Skeletal muscle tissue (tissue), 4 donors: ENCODE measurements around the gene PRKX. TPM values are rescaled to one million over a fixed set of nuclear protein-coding genes. Genes with fewer than 3 reads are reported as not detected.
"Not testable (repeated sequence)": the region's sequence is repeated elsewhere in the genome, so short reads cannot be mapped to it uniquely, and the experiment has no call there.

Experiments used
- H3K27ac ChIP-seq: one replicate; pipeline ENCODE4 v1.7.0; 2013; ENCODE audit warnings: mild to moderate bottlenecking, low read depth, low read length, inconsistent platforms
- H3K27me3 ChIP-seq, 3 donors: one replicate each; pipeline ENCODE4 v1.7.0; 2013; ENCODE audit warnings: low read length in 3 of 3; ENCODE audit not compliant: control insufficient read depth in 3 of 3, insufficient read depth in 3 of 3
- H3K36me3 ChIP-seq, 3 donors: one replicate each; pipeline ENCODE4 v1.7.0; 2013; ENCODE audit warnings: low read length in 3 of 3; ENCODE audit not compliant: control insufficient read depth in 3 of 3, insufficient read depth in 3 of 3
- H3K4me1 ChIP-seq, 3 donors: one replicate each; pipeline ENCODE4 v1.7.0; 2013; ENCODE audit warnings: low read length in 3 of 3, mild to moderate bottlenecking in 3 of 3; ENCODE audit not compliant: control insufficient read depth in 3 of 3, insufficient read depth in 3 of 3
- H3K4me3 ChIP-seq, 3 donors: one replicate each; pipeline ENCODE4 v1.7.0; 2013; ENCODE audit warnings: low read length in 3 of 3
- H3K9ac ChIP-seq, 3 donors: one replicate each; pipeline ENCODE4 v1.7.0; 2013; ENCODE audit warnings: low read length in 3 of 3, mild to moderate bottlenecking in 3 of 3, moderate library complexity in 2 of 3, low read depth in 1 of 3
- H3K9me3 ChIP-seq, 3 donors: one replicate each; pipeline ENCODE4 v1.7.0; 2013; ENCODE audit warnings: low read length in 3 of 3; ENCODE audit not compliant: control insufficient read depth in 3 of 3
- total RNA-seq: library from RNA; depleted of rRNA; stranded (reverse); fragments of >200 nt; gene quantifications from one replicate; pipeline ENCODE4 v1.2.3, GENCODE V29; 2014
- donor health status: Osteomylitis.

The PRKX gene
- total RNA-seq, 1 donor from 2014 or later, result 6.3 TPM

- Histone ChIP-seq H3K27ac (no peak overlapping the region), H3K9ac (no peak overlapping the region), H3K4me1 (no peaks in the 10 kb centered on the region), H3K4me3 (no peak overlapping the region), H3K27me3 (no peaks in the 10 kb centered on the region), H3K36me3 (no peaks in the 10 kb centered on the region), H3K9me3 (no peaks in the 10 kb centered on the region)
These were observed 19.6 kb upstream of the PRKX start for GRCh38 chrX:3733043-3733430.

DNA sequence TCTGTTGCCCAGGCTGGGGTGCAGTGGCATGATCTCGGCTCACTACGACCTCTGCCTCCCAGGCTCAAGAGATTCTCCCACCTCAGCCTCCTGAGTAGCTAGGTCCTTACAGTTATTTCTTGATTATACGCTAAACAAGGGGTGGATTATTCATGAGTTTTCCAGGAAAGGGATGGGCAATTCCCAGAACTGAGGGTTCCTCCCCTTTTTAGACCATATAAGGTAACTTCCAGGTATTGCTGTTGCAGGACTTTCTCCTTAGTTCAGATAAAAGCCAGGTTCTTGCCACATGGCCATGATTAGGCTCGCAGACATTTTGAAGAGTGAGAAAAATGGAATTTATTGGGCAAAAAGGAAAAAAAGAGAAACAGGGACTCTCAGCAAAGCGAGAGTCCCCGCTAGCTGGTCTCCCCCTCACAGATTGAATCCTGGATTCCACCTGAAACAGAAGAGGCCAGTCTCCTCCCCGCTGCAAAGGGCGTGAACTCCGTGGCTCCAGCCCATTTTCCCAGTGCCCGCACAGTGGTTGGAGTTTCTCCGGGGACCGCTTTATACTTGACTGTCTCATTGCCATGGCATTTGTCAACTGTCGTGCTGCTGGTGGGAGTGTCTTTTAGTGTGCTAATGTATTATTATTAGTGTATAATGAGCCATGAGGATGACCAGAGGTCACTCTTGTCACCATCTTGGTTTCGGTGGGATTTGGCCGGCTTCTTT lies 19.0 kb upstream of the PRKX start:
- H3K9me3 ChIP-seq, H3K4me3 ChIP-seq, H3K36me3 ChIP-seq, H3K9ac ChIP-seq, H3K27me3 ChIP-seq, H3K4me1 ChIP-seq, H3K27ac ChIP-seq: not testable (repeated sequence)

GRCh38 chrX:3728454-3728853 lies 15.0 kb upstream of the PRKX start:
- H3K36me3 ChIP-seq, result no peaks in the 10 kb centered on the region
- H3K27me3 ChIP-seq, result no peaks in the 10 kb centered on the region
- no peaks in the 10 kb centered on the region for H3K9me3 ChIP-seq

GRCh38 chrX:3723460-3723859 lies 10.0 kb upstream of the PRKX start:
- not testable (repeated sequence) for H3K27ac ChIP-seq, H3K4me3 ChIP-seq, H3K9ac ChIP-seq, H3K27me3 ChIP-seq, H3K36me3 ChIP-seq, H3K4me1 ChIP-seq, H3K9me3 ChIP-seq

More at GRCh38 chrX:3728454-3728853, 15.0 kb upstream of the PRKX start:
- Histone ChIP-seq H3K4me3 (no peak overlapping the region), H3K27ac (no peak overlapping the region), H3K9ac (no peak overlapping the region), H3K4me1 (no peaks in the 10 kb centered on the region)

- Histone ChIP-seq H3K9me3 (no peaks in the 10 kb centered on the region), H3K4me1 (no peaks in the 10 kb centered on the region), H3K27ac (no peak overlapping the region), H3K27me3 (no peaks in the 10 kb centered on the region), H3K36me3 (no peaks in the 10 kb centered on the region), H3K4me3 (no peak overlapping the region), H3K9ac (no peak overlapping the region)
These were observed 4.4 kb upstream of the PRKX start for GRCh38 chrX:3717742-3718420.

- Histone ChIP-seq H3K9ac (no peak overlapping the region), H3K36me3 (no peaks in the 10 kb centered on the region), H3K27ac (no peak overlapping the region), H3K27me3 (no peaks in the 10 kb centered on the region), H3K9me3 (no peaks in the 10 kb centered on the region), H3K4me1 (no peaks in the 10 kb centered on the region), H3K4me3 (no peak overlapping the region)
These were observed 2.5 kb upstream of the PRKX start for GRCh38 chrX:3715921-3716320.

DNA sequence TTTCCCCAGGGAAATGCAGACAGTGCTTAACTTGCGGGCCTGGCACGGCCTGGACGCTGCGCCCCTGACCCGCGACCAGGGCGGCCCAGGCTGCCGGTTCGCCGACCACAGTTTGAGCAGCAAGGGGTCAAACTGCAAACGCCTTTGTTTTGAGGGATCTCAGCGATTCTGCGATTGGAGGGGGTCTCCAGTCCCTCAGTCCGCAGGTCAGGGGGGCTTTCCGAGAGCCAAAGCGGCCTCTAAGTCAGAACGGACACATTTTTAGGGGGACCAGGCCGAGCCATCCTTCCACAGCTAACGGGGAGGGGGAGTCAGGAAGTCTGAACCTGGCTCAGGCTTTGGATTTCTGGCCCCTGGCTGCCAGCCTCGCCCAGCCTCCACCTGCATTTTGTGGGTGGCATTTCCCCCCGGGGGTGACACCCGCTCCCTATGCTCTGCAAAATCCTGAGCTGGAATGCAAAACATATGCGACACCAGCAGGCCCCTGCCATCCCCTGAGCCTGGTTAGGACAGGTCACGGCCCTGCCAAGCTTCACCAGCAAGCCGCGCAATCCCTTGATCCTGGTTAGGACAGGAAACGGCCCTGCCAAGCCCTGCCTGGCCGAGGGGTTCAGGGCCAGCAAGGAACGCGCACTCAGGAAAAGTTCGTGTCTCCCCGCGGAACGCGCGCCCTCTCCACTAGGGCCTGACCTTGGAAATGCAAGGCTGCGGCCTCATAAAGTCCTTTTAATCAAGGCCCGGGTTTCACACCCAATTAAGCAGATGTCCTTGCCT lies 1.4 kb upstream of the PRKX start:
- H3K27ac ChIP-seq, H3K36me3 ChIP-seq, H3K9ac ChIP-seq, H3K9me3 ChIP-seq, H3K27me3 ChIP-seq, H3K4me3 ChIP-seq, H3K4me1 ChIP-seq: not testable (repeated sequence)

- Histone ChIP-seq H3K4me1 (no peaks in the 10 kb centered on the region), H3K36me3 (no peaks in the 10 kb centered on the region), H3K27ac (no peak overlapping the region), H3K9ac (peak overlapping the region in 1 of 3 donors; percentile 40), H3K4me3 (peak overlapping the region; percentile 30 to 41 (median 36)), H3K9me3 (no peaks in the 10 kb centered on the region), H3K27me3 (no peaks in the 10 kb centered on the region)
These were observed 537 bp upstream of the PRKX start for GRCh38 chrX:3713937-3714434.

DNA sequence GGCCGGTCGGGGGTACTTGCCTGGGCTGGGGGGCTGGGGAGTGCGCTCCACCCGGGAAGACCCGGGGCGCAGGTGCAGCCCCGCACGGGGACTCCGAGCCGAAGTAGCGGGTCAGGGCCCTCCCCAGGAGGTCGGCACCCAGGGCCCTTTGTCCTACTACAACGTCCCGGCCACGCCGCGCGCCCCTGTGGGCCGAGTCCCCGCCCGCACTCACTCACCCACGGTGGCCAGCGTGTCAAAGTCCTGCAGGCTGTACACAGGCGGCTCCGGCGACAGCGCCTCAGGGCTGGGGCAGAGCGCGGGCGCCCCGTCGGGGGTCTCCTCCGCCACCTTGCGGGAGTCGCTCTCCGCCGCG lies 602 bp downstream of the PRKX start:
- no peaks in the 10 kb centered on the region for H3K9me3 ChIP-seq
- no peaks in the 10 kb centered on the region for H3K36me3 ChIP-seq
- H3K9ac ChIP-seq, result peak overlapping the region in 2 of 3 donors; percentile 23 to 45
- H3K27ac ChIP-seq, result peak overlapping the region; percentile 42
- no peaks in the 10 kb centered on the region for H3K4me1 ChIP-seq
- H3K27me3 ChIP-seq, result no peaks in the 10 kb centered on the region
- H3K4me3 ChIP-seq, result peak overlapping the region; percentile 14 to 57 (median 54)
